ENCODE data around the gene CIB1. TPM values are rescaled to one million over a fixed set of nuclear protein-coding genes. Genes with fewer than 3 reads are reported as not detected.

CIB1 gene
- total RNA-seq, 1 donor from 2014 or later: 58.0 TPM

DNA sequence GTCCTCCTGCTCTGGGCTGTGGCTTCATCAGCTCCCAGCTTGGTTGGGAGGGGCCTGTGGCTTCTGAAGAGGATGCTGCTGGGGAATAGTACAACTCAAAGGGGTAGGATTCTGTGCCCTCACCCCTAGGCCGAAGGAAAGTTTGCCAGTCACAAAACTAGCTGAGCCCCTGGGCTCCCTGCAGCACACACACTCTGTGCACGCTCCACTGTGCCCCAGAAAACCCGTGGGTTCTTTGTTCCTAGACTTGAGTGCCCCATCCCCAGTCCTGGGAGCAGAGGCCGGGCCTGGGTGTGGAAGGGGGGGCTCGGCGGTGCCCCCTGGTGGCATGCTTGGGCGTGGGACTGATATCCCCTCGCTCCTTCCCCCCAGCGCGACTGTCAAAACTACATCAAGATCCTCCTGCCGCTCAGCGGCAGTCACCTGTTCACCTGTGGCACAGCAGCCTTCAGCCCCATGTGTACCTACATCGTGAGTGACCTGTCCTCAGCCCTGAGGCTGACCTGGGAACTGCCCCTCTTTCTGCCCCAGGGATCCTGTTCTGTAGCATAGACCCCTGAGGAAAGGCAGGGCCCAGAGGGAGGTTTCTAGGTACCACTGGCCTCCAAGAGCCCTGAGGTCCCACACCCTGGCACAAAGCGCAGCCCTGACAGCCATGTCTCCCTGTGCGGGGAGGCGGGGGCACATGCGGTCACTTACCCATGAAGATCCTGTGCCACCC lies 14.2 kb downstream of the CIB1 start:
- DNase-seq (ENCODE audit: low spot score): no peak

DNA sequence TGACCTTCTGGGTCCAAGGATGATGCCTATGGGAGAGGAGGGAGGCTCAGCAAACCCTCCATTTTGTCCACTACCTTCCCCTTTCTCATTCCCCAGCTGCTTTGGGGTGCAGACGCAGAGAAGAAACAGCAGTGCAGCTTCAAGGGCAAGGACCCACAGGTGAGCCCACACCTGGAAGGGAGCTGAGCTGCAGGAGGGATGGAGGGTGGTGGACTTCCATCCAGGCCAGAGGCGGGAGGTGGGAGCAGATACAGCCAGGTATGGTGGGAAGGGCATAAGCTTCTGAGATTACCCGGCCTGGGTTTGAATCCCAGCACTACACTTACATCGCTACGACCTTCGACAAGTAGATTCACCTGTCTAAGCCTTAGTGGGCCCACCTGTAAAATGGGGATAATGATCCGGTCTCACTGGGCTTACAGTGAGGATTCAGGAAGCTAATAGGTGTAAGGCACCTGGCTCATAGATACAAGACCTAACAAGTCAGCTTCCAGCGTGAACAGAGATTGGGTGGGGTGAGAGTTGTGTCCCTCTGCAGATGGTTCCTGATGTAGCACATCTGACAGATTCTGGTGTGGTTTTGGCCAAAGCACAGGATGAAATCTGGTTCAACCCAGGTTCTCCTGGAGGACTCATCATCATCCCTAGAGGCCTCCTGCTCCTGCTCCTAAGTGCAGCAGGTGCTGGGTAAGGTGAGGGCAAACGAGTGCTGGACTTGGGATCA lies 15.9 kb downstream of the CIB1 start:
- no peak for DNase-seq (ENCODE audit: low spot score)

DNA sequence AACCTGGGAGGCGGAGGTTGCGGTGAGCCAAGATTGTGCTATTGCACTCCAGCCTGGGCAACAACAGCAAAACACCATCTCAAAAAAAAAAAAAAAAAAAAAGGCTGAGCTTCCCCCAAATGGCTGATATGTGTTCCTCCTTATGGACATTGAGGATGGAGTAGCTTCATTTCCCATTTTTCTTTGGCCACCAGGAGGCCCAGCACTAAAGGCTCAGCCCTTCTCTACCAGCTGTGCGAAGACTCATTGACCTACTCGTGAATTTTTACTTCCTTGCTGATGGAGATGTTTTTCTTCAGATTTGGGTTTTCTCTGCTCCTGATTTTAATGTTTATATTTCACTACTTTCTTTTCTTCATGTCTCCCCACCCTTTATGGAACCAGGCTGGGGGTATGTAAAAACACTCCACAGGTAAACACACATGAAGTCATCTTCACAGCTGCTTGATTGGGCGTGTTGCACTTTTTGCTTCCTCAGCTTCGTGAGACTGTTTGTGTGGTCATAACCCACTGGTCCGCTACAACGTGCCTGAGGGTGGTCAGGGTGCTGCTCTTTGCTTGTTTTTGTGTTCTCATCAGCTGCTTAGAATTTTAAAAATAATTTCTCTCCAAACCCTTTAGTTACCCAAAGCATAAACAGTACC lies 19.1 kb downstream of the CIB1 start:
- no peak for DNase-seq (ENCODE audit: low spot score)

DNA sequence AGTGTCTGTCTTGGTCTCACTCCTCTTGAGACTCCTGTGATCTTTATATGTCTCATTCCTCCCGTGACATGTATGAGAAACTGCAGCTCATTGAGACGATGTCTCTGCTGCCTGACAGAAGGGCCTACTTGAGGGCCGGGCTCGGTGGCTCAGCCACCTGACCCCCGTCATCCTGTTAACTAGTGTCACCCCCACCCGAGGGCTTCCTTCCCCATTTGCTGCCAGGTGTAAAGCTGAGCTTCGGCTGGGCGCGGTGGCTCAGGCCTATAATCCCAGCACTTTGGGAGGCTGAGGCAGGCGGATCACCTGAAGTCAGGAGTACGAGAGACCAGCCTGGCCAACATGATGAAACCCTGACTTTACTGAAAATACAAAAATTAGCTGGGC lies 19.9 kb downstream of the CIB1 start:
- no peak for DNase-seq (ENCODE audit: low spot score)

GRCh38 chr15:90213122-90213817 lies 20.5 kb downstream of the CIB1 start:
- no peak for DNase-seq (ENCODE audit: low spot score)

- no peak for DNase-seq (ENCODE audit: low spot score)
Measured at GRCh38 chr15:90212221-90213098, 21.3 kb downstream of the CIB1 start.

DNA sequence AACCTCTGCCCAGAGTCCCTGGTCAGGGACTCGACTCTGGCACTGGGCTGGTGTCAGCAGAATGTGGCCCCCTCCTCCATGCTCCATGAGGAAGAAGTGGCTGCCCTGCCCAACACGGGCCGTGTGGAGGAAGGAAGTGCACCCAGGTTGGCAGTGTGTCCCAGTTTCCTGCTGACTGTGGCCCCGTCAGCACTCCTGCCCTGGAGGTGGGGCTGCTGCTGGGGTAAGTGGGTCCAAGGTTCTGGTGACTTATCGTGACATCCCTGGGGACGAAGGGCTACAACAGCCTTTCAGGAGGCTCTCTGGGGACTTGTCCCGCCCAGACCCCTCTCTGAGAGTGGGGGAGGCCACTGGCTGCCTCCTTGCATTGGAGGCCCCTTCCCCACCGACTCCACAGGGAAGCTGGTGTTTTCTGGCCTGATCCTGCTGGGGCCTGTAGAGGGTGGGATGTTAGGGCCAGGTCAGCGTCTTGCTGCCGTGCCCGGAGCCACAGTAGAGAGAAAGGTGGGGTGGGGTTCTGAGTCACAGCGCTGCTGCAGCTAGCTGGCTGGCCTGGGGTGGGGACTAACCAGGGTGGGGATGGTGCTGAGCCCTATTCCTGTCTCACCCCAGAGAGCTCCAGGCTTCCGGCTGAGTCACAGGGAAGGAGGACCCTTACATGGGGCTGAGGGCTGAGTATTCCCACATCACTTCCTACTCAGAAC lies 22.1 kb downstream of the CIB1 start:
- no peak for DNase-seq (ENCODE audit: low spot score)

- no peak for DNase-seq (ENCODE audit: low spot score)
Measured at GRCh38 chr15:90211009-90211408, 22.7 kb downstream of the CIB1 start.

DNA sequence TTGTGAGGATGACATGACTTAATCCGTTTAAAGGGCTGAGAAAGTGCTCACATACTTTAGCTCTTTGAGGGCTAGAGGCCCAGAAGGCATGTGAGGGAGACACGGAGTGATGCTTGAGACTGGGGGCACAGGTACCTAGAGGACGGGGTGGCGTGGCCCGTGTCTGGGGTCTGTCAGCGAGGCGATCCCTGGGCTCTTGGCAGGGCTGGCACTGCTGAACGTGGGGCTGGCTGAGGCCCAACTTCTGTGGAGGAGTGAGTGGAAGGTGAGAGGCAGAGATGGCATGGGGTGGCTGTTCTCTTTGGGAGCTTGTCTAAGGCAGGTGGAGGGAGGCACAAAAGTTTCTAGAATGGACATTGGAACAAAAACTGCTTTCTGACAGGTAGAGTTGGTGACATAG lies 23.1 kb downstream of the CIB1 start:
- no peak for DNase-seq (ENCODE audit: low spot score)

DNA sequence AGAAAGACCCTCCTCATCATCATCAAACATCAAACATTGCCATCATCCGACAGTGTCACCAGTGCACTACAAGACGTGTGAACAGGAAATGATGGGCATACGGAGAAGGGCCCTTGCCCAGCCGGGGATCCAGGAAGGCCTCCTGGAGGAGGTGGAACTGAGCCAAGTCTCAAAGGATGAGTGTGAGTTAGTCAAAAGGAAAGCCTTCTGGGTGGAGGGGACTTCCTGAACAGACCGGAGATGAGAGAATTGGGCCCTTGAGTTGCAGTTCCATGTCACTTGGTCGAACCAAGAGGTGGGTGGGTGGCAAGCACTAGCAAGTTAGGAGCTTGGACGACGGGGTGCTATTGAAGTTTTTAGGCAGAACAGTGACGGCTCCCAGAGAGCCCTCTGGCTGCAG lies 24.1 kb downstream of the CIB1 start:
- DNase-seq (ENCODE audit: low spot score): no peak

- DNase-seq (ENCODE audit: low spot score): no peak
Measured at GRCh38 chr15:90208356-90208755, 25.4 kb downstream of the CIB1 start.

DNA sequence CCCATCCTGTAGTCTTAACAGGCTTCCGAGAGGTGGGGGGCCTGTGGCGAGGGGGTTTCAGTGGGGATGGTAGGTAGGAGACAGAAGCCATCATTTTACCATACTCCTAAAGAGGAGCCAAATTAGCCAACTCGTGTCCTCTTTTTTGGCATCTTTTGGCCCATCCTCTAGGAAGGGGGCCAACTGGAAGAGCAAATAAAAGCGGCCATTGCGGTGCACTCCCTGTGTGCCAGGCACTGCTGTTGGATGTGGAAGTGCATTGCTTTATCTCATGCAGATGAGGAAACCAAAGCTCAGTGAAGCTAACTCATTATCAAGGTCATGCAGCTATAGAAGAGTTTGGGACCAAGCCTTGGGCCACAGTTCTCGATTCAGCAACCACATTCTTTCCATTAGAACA lies 26.5 kb downstream of the CIB1 start:
- no peak for DNase-seq (ENCODE audit: low spot score)

DNA sequence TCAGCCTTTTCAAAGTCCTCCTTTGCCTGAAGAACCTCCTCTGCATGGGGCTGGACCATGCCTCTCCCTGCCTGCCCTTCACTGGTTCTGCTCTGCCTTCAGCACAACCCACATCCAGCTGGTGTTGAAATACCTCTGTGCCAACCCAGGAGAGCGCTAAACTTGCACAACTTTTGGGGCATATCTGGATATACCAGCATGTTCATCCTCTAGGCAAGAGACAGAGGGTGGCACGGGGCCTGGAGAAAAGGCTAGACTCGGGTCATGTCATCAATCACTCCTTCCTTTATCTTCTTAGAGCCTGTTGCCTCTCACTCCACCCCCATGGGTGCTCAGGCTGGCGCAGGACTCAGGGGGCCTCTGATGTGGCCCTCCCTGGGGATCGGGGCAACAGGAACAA lies 27.9 kb downstream of the CIB1 start:
- DNase-seq (ENCODE audit: low spot score): no peak

DNA sequence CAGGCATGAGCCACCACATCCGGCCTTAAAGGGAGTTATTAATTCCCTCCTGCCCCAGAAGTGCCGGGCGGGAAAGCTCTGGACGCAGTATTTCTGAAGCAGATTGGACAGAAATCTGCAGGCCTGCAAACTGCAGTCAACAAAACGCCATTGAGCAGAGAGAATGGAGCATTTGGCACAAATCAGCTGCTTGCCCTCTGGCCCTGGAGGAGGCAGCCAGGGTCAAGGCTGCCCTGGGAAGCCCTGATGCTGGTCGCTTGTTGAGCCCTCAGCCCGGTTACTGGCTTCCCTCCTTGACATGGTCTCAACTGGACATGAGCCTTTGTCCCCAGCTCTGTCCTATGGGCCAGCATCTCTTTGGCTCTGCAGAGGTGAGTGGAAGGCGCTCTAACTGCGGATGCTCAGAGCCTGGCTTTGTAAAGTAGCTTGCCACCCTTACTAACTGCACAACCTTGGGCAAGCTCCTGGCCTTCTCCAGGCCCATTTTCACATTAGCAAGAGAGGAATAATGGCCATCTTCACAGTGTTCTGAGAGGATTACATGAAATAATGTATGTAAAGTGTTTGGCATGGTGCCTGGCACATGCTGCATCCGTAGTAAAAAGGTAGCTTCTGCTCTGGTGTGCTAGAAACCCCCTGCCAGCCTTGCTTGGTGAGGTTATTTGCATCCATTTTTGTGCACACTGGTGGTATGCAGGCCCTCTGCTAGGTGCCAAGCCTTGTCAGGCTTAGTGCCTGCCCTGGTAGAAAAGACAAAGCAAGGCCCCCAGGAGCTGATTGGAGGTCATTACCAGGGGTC lies 28.5 kb downstream of the CIB1 start:
- no peak for DNase-seq (ENCODE audit: low spot score)

DNA sequence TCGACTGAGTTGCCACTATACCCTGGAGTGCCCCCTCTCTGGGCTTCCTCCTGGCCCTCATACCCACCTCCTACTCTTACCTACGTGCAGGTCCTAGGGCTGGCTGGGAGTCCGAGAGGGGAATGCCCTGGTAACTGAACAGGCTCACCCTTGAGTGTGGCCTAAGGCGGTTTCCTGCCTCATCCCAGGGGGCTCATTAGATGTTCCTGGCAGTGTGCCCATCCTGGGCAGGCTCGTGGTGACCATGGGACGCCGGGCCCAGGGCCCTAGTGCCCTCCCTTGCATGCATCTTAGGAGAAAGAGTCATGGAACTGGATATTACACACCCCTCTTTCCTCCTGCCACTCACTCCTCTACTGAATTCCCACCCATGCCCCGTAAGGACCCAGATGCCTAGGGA lies 29.8 kb downstream of the CIB1 start:
- DNase-seq (ENCODE audit: low spot score): no peak

GRCh38 chr15:90203473-90203872 lies 30.3 kb downstream of the CIB1 start:
- DNase-seq (ENCODE audit: low spot score): no peak

GRCh38 chr15:90202929-90203328 lies 30.8 kb downstream of the CIB1 start:
- DNase-seq (ENCODE audit: low spot score): no peak

GRCh38 chr15:90201944-90202375 lies 31.8 kb downstream of the CIB1 start:
- DNase-seq (ENCODE audit: low spot score): no peak

Data from mesenteric fat pad (tissue), 1 donor.